ENCODE data around the gene RGMA.

DNA sequence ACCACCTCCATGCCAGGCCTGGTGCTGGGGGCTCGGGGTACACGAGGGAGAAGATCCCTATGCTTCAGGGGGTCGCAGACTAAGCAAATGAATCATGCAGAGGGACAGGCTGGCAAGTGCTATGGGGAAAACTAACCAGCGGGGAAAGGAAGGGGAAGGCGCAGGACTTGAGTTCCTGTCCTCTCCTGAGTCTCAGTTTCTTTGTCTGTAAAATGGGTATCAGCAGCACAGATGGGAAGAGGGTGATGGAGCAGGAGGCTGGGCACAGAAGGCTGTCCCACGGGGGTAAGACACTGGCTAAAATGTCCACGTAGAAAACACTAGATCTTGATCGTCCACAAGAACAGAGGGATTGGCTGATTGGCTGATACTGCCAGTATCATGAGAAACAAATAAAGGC is 39.8 kb downstream of the RGMA start:
- TF ChIP-seq, protein P1, sequence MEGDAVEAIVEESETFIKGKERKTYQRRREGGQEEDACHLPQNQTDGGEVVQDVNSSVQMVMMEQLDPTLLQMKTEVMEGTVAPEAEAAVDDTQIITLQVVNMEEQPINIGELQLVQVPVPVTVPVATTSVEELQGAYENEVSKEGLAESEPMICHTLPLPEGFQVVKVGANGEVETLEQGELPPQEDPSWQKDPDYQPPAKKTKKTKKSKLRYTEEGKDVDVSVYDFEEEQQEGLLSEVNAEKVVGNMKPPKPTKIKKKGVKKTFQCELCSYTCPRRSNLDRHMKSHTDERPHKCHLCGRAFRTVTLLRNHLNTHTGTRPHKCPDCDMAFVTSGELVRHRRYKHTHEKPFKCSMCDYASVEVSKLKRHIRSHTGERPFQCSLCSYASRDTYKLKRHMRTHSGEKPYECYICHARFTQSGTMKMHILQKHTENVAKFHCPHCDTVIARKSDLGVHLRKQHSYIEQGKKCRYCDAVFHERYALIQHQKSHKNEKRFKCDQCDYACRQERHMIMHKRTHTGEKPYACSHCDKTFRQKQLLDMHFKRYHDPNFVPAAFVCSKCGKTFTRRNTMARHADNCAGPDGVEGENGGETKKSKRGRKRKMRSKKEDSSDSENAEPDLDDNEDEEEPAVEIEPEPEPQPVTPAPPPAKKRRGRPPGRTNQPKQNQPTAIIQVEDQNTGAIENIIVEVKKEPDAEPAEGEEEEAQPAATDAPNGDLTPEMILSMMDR (IDR thresholded peaks at IDR 0.05; ENCODE audit: insufficient read depth, low read depth, low read length), result no peak
- TF ChIP-seq EZH2 (IDR thresholded peaks at IDR 0.05; ENCODE audit: insufficient read depth, low read length), result no peak
